DND-41 (cell line): ENCODE results near the gene DENND10.

ENCODE experiments used
- ATAC-seq: fragments of 200-7000 bp; cut with Tn5 transposase; 3 replicates; pipeline ENCODE4 v1.9.1; 2021; ENCODE audit warnings: low read depth; ENCODE audit not compliant: insufficient read depth
- DNase-seq: peaks from one replicate; pipeline ENCODE4 v3.0.0-alpha.2; 2020
- H2AFZ ChIP-seq: 2 replicates; pipeline ENCODE4 v1.6.0; 2012; ENCODE audit warnings: low read depth, low read length
- H3K27ac ChIP-seq: 2 replicates; pipeline ENCODE4 v1.5.1; 2012; ENCODE audit warnings: low read length, inconsistent platforms
- H3K27me3 ChIP-seq: fragments of 200-600 bp; sonication (generic); 2 replicates; pipeline ENCODE4 v1.6.0; 2012; ENCODE audit warnings: low read length, mild to moderate bottlenecking, inconsistent platforms; ENCODE audit not compliant: insufficient read depth, poor library complexity
- H3K36me3 ChIP-seq: 2 replicates; pipeline ENCODE4 v1.5.1; 2012; ENCODE audit warnings: low read length, inconsistent platforms; ENCODE audit not compliant: insufficient read depth
- H3K4me1 ChIP-seq: 2 replicates; pipeline ENCODE4 v1.5.1; 2012; ENCODE audit warnings: mild to moderate bottlenecking, low read length; ENCODE audit not compliant: insufficient read depth
- H3K4me2 ChIP-seq: 2 replicates; pipeline ENCODE4 v1.6.0; 2012; ENCODE audit warnings: mild to moderate bottlenecking, moderate library complexity, low read length, inconsistent platforms; ENCODE audit not compliant: insufficient read depth
- H3K4me3 ChIP-seq, 2 experiments: fragments of 200-600 bp in 1 of 2; shearing (Covaris generic) in 1 of 2; 2 replicates each; pipeline ENCODE4 v1.5.1; 2012 to 2016; ENCODE audit warnings: inconsistent platforms in 2 of 2, low read length in 2 of 2, mild to moderate bottlenecking in 2 of 2, low read depth in 1 of 2, moderate library complexity in 1 of 2
- H3K79me2 ChIP-seq: 2 replicates; pipeline ENCODE4 v1.6.0; 2012; ENCODE audit warnings: low read length, inconsistent platforms; ENCODE audit not compliant: insufficient read depth
- H3K9ac ChIP-seq: 2 replicates; pipeline ENCODE4 v1.6.0; 2012; ENCODE audit warnings: low read depth, mild to moderate bottlenecking, inconsistent platforms, low read length, moderate library complexity
- H3K9me3 ChIP-seq: 2 replicates; pipeline ENCODE4 v1.5.1; 2012; ENCODE audit warnings: low read length, moderate library complexity, mild to moderate bottlenecking, inconsistent platforms; ENCODE audit not compliant: insufficient read depth, severe bottlenecking
- H4K20me1 ChIP-seq: 2 replicates; pipeline ENCODE4 v1.6.0; 2012; ENCODE audit warnings: low read length; ENCODE audit not compliant: insufficient read depth
- CTCF ChIP-seq: IDR thresholded peaks from 2 replicates; pipeline ENCODE4 v1.5.1; 2012; ENCODE audit warnings: borderline replicate concordance, low read length, moderate library complexity, mild to moderate bottlenecking; ENCODE audit not compliant: poor library complexity, severe bottlenecking; ENCODE audit errors: extremely low read depth
- EZH2 ChIP-seq: IDR thresholded peaks from 3 replicates; pipeline ENCODE4 v1.6.1; 2012; ENCODE audit warnings: borderline replicate concordance, low read depth, mild to moderate bottlenecking, moderate library complexity, low read length, inconsistent platforms; ENCODE audit not compliant: severe bottlenecking

Gene DENND10

GRCh38 chr10:119138346-119139306, 34.7 kb downstream of the DENND10 start:
- H3K27me3 ChIP-seq, result no peaks in the 10 kb centered on the region
- H2AFZ ChIP-seq, result no peak overlapping the region
- DNase-seq, result peak; percentile 80
- no peaks in the 10 kb centered on the region for H3K9me3 ChIP-seq
- no peak for TF ChIP-seq CTCF
- no peak for TF ChIP-seq EZH2
- peaks cover 55% of the 10 kb centered on the region for H3K4me1 ChIP-seq
- peak; percentile 50 for ATAC-seq
- H3K36me3 ChIP-seq, result peaks cover 69% of the 10 kb centered on the region
- no peak overlapping the region for H3K4me3 ChIP-seq
- H3K79me2 ChIP-seq, result peaks cover 26% of the 10 kb centered on the region
- peak overlapping the region; percentile 46 for H3K9ac ChIP-seq
- no peaks in the 10 kb centered on the region for H4K20me1 ChIP-seq
- H3K4me2 ChIP-seq, result no peak overlapping the region
- H3K27ac ChIP-seq, result peak overlapping the region; percentile 94

GRCh38 chr10:119139464-119140067, 35.7 kb downstream of the DENND10 start:
- peaks cover 64% of the 10 kb centered on the region for H3K36me3 ChIP-seq
- peak overlapping the region; percentile 46 for H3K9ac ChIP-seq
- H3K9me3 ChIP-seq, result no peaks in the 10 kb centered on the region
- TF ChIP-seq CTCF (peak; percentile 92), EZH2 (no peak)
- no peak overlapping the region for H3K4me2 ChIP-seq
- H3K27ac ChIP-seq, result peak overlapping the region; percentile 94
- no peaks in the 10 kb centered on the region for H4K20me1 ChIP-seq
- no peak overlapping the region for H3K4me3 ChIP-seq
- H3K79me2 ChIP-seq, result peaks cover 17% of the 10 kb centered on the region
- no peaks in the 10 kb centered on the region for H3K27me3 ChIP-seq
- DNase-seq (peak; percentile 90), ATAC-seq (peak; percentile 90)
- H3K4me1 ChIP-seq, result peaks cover 46% of the 10 kb centered on the region
- no peak overlapping the region for H2AFZ ChIP-seq

- ATAC-seq (no peak), DNase-seq (no peak)
- Histone ChIP-seq H3K36me3 (peaks cover 63% of the 10 kb centered on the region), H3K4me1 (peaks cover 35% of the 10 kb centered on the region), H2AFZ (no peak overlapping the region), H3K9me3 (no peaks in the 10 kb centered on the region), H3K4me2 (no peak overlapping the region), H3K4me3 (no peak overlapping the region), H3K27me3 (no peaks in the 10 kb centered on the region), H3K27ac (peak overlapping the region; percentile 33), H3K79me2 (peaks cover 11% of the 10 kb centered on the region; the same call in 1 of the 2 replicates), H4K20me1 (no peaks in the 10 kb centered on the region), H3K9ac (no peak overlapping the region; the same call in 1 of the 2 replicates)
- TF ChIP-seq EZH2, result no peak
- no peak for TF ChIP-seq CTCF
Observed at GRCh38 chr10:119140603-119141245, 36.8 kb downstream of the DENND10 start.
